H9 (cell line): ENCODE results near the gene TDRD5. TPM values are rescaled to one million over a fixed set of nuclear protein-coding genes. Genes with fewer than 3 reads are reported as not detected.

Experiments
- DNase-seq: peaks from one replicate; pipeline ENCODE4 v3.0.0-alpha.2; 2017
- H2AFZ ChIP-seq: one replicate; pipeline ENCODE4 v1.6.1; 2013; ENCODE audit warnings: mild to moderate bottlenecking, low read length, control low read depth, moderate library complexity
- H2AK5ac ChIP-seq: 2 replicates; pipeline ENCODE4 v1.6.1; 2013; ENCODE audit warnings: low read length, control low read depth, mixed read lengths; ENCODE audit not compliant: insufficient read length
- H2BK120ac ChIP-seq: one replicate; pipeline ENCODE4 v1.6.1; 2013; ENCODE audit warnings: low read depth, mild to moderate bottlenecking, low read length, control low read depth, inconsistent platforms; ENCODE audit not compliant: poor library complexity, severe bottlenecking
- H2BK12ac ChIP-seq: 2 replicates; pipeline ENCODE4 v1.6.1; 2013; ENCODE audit warnings: low read length, control low read depth, mixed read lengths, low read depth; ENCODE audit not compliant: insufficient read length
- H2BK15ac ChIP-seq: 2 replicates; pipeline ENCODE4 v1.6.1; 2013; ENCODE audit warnings: low read depth, low read length, control low read depth
- H2BK20ac ChIP-seq: one replicate; pipeline ENCODE4 v1.6.1; 2013; ENCODE audit warnings: low read depth, mild to moderate bottlenecking, low read length, control low read depth, inconsistent platforms; ENCODE audit not compliant: poor library complexity, severe bottlenecking
- H2BK5ac ChIP-seq: 2 replicates; pipeline ENCODE4 v1.6.1; 2013; ENCODE audit warnings: low read length, control low read depth, mixed read lengths; ENCODE audit not compliant: insufficient read length
- H3K14ac ChIP-seq: 2 replicates; pipeline ENCODE4 v1.6.1; 2013; ENCODE audit warnings: low read length, control low read depth; ENCODE audit not compliant: insufficient read depth
- H3K18ac ChIP-seq: 2 replicates; pipeline ENCODE4 v1.6.1; 2013; ENCODE audit warnings: low read depth, mild to moderate bottlenecking, mixed read lengths, low read length, control low read depth; ENCODE audit not compliant: insufficient read length
- H3K23ac ChIP-seq: 2 replicates; pipeline ENCODE4 v1.6.1; 2013; ENCODE audit warnings: low read length, control low read depth, mixed read lengths, low read depth; ENCODE audit not compliant: insufficient read length
- H3K23me2 ChIP-seq: 2 replicates; pipeline ENCODE4 v1.6.1; 2013; ENCODE audit warnings: low read depth, mild to moderate bottlenecking, mixed read lengths, low read length, control low read depth; ENCODE audit not compliant: insufficient read length, poor library complexity, severe bottlenecking
- H3K27ac ChIP-seq: 2 replicates; pipeline ENCODE4 v1.5.1; 2013; ENCODE audit warnings: low read length, control low read depth, mixed read lengths, low read depth; ENCODE audit not compliant: insufficient read length
- H3K27me3 ChIP-seq: 2 replicates; pipeline ENCODE4 v1.6.1; 2013; ENCODE audit warnings: low read length, control low read depth, inconsistent platforms; ENCODE audit not compliant: insufficient read depth
- H3K4ac ChIP-seq: 2 replicates; pipeline ENCODE4 v1.6.1; 2013; ENCODE audit warnings: low read depth, mild to moderate bottlenecking, control low read depth, inconsistent platforms, low read length, moderate library complexity
- H3K4me1 ChIP-seq: 2 replicates; pipeline ENCODE4 v1.6.1; 2013; ENCODE audit warnings: low read length, control low read depth, inconsistent platforms; ENCODE audit not compliant: insufficient read depth
- H3K4me2 ChIP-seq: 2 replicates; pipeline ENCODE4 v1.6.1; 2013; ENCODE audit warnings: low read length, control low read depth, mixed read lengths; ENCODE audit not compliant: insufficient read length, insufficient read depth
- H3K56ac ChIP-seq: 2 replicates; pipeline ENCODE4 v1.6.1; 2013; ENCODE audit warnings: low read depth, mild to moderate bottlenecking, mixed read lengths, low read length, control low read depth; ENCODE audit not compliant: insufficient read length
- H3K79me1 ChIP-seq: 2 replicates; pipeline ENCODE4 v1.6.1; 2013; ENCODE audit warnings: low read depth, mild to moderate bottlenecking, moderate library complexity, low read length, control low read depth, inconsistent platforms; ENCODE audit not compliant: insufficient read depth, poor library complexity, severe bottlenecking
- H3K79me2 ChIP-seq: 2 replicates; pipeline ENCODE4 v1.6.1; 2013; ENCODE audit warnings: low read length, control low read depth, inconsistent platforms; ENCODE audit not compliant: insufficient read depth
- H3K9ac ChIP-seq: 2 replicates; pipeline ENCODE4 v1.6.1; 2013; ENCODE audit warnings: low read length, control low read depth, mixed read lengths; ENCODE audit not compliant: insufficient read length; ENCODE audit errors: extremely low read depth
- H3K9me3 ChIP-seq: one replicate; pipeline ENCODE4 v1.6.1; 2013; ENCODE audit warnings: low read depth, low read length, inconsistent platforms; ENCODE audit not compliant: control insufficient read depth
- H3T11ph ChIP-seq: one replicate; pipeline ENCODE4 v1.6.1; 2013; ENCODE audit warnings: mild to moderate bottlenecking, low read length, control low read depth, inconsistent platforms
- H4K20me1 ChIP-seq: one replicate; pipeline ENCODE4 v1.6.1; 2013; ENCODE audit not compliant: control insufficient read depth, insufficient read length, insufficient read depth
- H4K5ac ChIP-seq: 2 replicates; pipeline ENCODE4 v1.6.1; 2013; ENCODE audit warnings: low read depth, mild to moderate bottlenecking, mixed read lengths, low read length, control low read depth; ENCODE audit not compliant: insufficient read length
- H4K8ac ChIP-seq: replicated peaks from 2 replicates; pipeline ENCODE4 v1.6.1; 2013; ENCODE audit warnings: low read length, control low read depth, mixed read lengths, low read depth; ENCODE audit not compliant: insufficient read length
- H4K91ac ChIP-seq: 2 replicates; pipeline ENCODE4 v1.6.1; 2013; ENCODE audit warnings: low read depth, mild to moderate bottlenecking, moderate library complexity, mixed read lengths, low read length, control low read depth; ENCODE audit not compliant: insufficient read length
- H3K27ac Mint-ChIP-seq, 3 experiments: 2 replicates in 2 of 3; 3 replicates in 1 of 3; pipeline ENCODE4 v1.8.0; 2020 to 2021; ENCODE audit warnings: mixed read lengths in 3 of 3, mild to moderate bottlenecking in 1 of 3, moderate library complexity in 1 of 3
- H3K27me3 Mint-ChIP-seq: 2 replicates; pipeline ENCODE4 v1.8.0; 2021; ENCODE audit warnings: low read depth, mild to moderate bottlenecking, moderate library complexity, mixed read lengths
- H3K36me3 Mint-ChIP-seq, 3 experiments: 2 replicates in 2 of 3; 3 replicates in 1 of 3; pipeline ENCODE4 v1.8.0; 2020 to 2021; ENCODE audit warnings: low read depth in 3 of 3, mixed read lengths in 3 of 3; ENCODE audit not compliant: insufficient read depth in 1 of 3
- H3K4me1 Mint-ChIP-seq, 2 experiments: 2 replicates each; pipeline ENCODE4 v1.8.0; 2020; ENCODE audit warnings: mixed read lengths in 2 of 2
- H3K4me3 Mint-ChIP-seq, 2 experiments: 2 replicates in 1 of 2; 3 replicates in 1 of 2; pipeline ENCODE4 v1.8.0; 2020 to 2021; ENCODE audit warnings: mild to moderate bottlenecking in 2 of 2, mixed read lengths in 2 of 2, moderate library complexity in 1 of 2
- H3K9me3 Mint-ChIP-seq, 2 experiments: 2 replicates in 1 of 2; 3 replicates in 1 of 2; pipeline ENCODE4 v1.8.0; 2020; ENCODE audit warnings: mild to moderate bottlenecking in 2 of 2, mixed read lengths in 2 of 2, moderate library complexity in 1 of 2
- total RNA-seq: library from RNA; stranded (reverse); gene quantifications from 2 replicates; pipeline ENCODE4 v1.2.1, GENCODE V29; 2021
- TF ChIP-seq, protein P1 (sequence below): fragments of 200-600 bp; sonication (generic); conservative IDR thresholded peaks from 3 replicates; pipeline ENCODE4 v1.8.0; 2021; ENCODE audit warnings: antibody characterized with exemption, mild to moderate bottlenecking

The TDRD5 gene
- total RNA-seq, 1 experiment from 2014 or later, result 0.33 TPM

DNA sequence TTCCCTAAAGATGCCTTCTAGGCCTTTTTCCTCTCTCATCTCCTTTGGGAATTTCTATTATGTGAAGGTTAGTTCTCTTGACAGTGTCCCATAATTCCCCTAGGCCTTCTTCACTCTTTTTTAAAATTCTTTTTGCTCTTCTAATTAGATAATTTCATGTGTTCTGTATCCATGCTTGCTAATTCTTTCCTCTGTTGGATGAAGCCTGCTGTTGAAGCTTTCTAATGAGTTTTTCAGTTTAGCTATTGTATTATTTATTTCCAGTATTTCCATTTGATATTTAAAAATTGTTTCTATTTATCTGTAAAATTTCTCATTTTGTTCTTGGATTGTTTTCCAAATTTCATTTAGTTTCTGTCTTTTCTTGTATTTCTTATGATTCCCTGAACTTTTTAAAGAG lies 123.0 kb downstream of the TDRD5 start:
- peaks cover 7 to 21% (median 8%) of the 10 kb centered on the region in 3 experiments; a peak in 5 of 7 replicates for H3K36me3 Mint-ChIP-seq
- H2AFZ ChIP-seq, result no peak overlapping the region
- DNase-seq, result no peak

More for the DNA sequence above, 123.0 kb downstream of the TDRD5 start:
- Histone ChIP-seq H3K9ac (no peak overlapping the region), H3K4me1 (no peaks in the 10 kb centered on the region), H2BK12ac (no peak overlapping the region), H3K23me2 (no peaks in the 10 kb centered on the region), H3T11ph (no peak overlapping the region), H3K23ac (no peak overlapping the region), H3K9me3 (no peaks in the 10 kb centered on the region), H4K20me1 (no peaks in the 10 kb centered on the region), H2BK20ac (no peak overlapping the region), H2BK5ac (no peak overlapping the region), H2AK5ac (no peak overlapping the region), H3K14ac (no peak overlapping the region), H3K79me1 (no peaks in the 10 kb centered on the region), H2BK15ac (no peak overlapping the region), H3K18ac (no peak overlapping the region), H2BK120ac (no peak overlapping the region), H3K56ac (no peak overlapping the region), H3K27me3 (no peaks in the 10 kb centered on the region), H3K4ac (no peak overlapping the region), H3K27ac (no peak overlapping the region), H4K91ac (no peak overlapping the region), H3K79me2 (no peaks in the 10 kb centered on the region), H3K4me2 (no peak overlapping the region), H4K5ac (no peak overlapping the region), H4K8ac (no peak overlapping the region)
- Mint-ChIP-seq H3K4me3 (no peak overlapping the region), H3K27me3 (no peaks in the 10 kb centered on the region), H3K4me1 (no peaks in the 10 kb centered on the region), H3K27ac (no peak overlapping the region), H3K9me3 (peaks cover 44 to 45% of the 10 kb centered on the region in 2 experiments)
- TF ChIP-seq, protein P1, sequence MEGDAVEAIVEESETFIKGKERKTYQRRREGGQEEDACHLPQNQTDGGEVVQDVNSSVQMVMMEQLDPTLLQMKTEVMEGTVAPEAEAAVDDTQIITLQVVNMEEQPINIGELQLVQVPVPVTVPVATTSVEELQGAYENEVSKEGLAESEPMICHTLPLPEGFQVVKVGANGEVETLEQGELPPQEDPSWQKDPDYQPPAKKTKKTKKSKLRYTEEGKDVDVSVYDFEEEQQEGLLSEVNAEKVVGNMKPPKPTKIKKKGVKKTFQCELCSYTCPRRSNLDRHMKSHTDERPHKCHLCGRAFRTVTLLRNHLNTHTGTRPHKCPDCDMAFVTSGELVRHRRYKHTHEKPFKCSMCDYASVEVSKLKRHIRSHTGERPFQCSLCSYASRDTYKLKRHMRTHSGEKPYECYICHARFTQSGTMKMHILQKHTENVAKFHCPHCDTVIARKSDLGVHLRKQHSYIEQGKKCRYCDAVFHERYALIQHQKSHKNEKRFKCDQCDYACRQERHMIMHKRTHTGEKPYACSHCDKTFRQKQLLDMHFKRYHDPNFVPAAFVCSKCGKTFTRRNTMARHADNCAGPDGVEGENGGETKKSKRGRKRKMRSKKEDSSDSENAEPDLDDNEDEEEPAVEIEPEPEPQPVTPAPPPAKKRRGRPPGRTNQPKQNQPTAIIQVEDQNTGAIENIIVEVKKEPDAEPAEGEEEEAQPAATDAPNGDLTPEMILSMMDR, result no peak
